ENCODE measurements around the gene COMT. TPM values are rescaled to one million over a fixed set of nuclear protein-coding genes. Genes with fewer than 3 reads are reported as not detected.
A peak's percentile ranks its signal among the peaks of the same experiment; 100 is the strongest.

Gene COMT
- total and polyA plus RNA-seq, 9 of the 15 experiments (the other 6 are each of a cell fraction or from before 2014, with no cell fraction given), result 12.5 to 351 (median 155) TPM

GRCh38 chr22:19904174-19904856 is 37.3 kb upstream of the COMT start:
- POLR2A ChIA-PET, result interaction anchor here (0.6 to 11.2 kb wide), 17 partner anchors 7 to 378 kb away, joined by 3 to 141 read pairs (median 3); no protein-coding TSS in a partner anchor
- CTCF ChIA-PET (ENCODE audit: low intra/inter-chr PET ratio), result no interaction called here
- DNase-seq (ENCODE audit: extremely low read depth in 1 of 4, low spot score in 3 of 4) (no peak), ATAC-seq (no peak), FAIRE-seq (no peak)
- Histone ChIP-seq H3K4me3 (no peak overlapping the region), H3K9ac (ENCODE audit: insufficient read depth in 1 of 2, low read depth in 2 of 2, low read length in 2 of 2) (peak overlapping the region in 1 of 2 experiments; percentile 64; a peak in 1 of 4 replicates), H3K27me3 (ENCODE audit: control insufficient read depth in 2 of 2, insufficient read depth in 2 of 2, low read length in 2 of 2) (no peaks in the 10 kb centered on the region), H4K20me1 (replicated peaks; ENCODE audit: control insufficient read depth, insufficient read depth, low read length) (peaks cover 6% of the 10 kb centered on the region; the same call in 1 of the 2 replicates), H2AFZ (ENCODE audit: low read depth, low read length) (no peak overlapping the region), H3K79me2 (ENCODE audit: control insufficient read depth, insufficient read depth, low read length) (no peaks in the 10 kb centered on the region), H3K27ac (ENCODE audit: extremely low read depth, low read depth, low read length) (no peak overlapping the region), H3K9me1 (ENCODE audit: control insufficient read depth, insufficient read depth, low read length) (no peaks in the 10 kb centered on the region), H3K9me3 (replicated peaks; ENCODE audit: control insufficient read depth, insufficient read depth, low read depth, low read length) (no peaks in the 10 kb centered on the region), H3K4me1 (replicated peaks in 1 of 2; ENCODE audit: control insufficient read depth in 2 of 2, insufficient read depth in 2 of 2, low read length in 2 of 2) (peaks cover 0 to 35% of the 10 kb centered on the region in 2 experiments; a peak in 2 of 5 replicates), H3K4me2 (ENCODE audit: insufficient read depth, low read length) (no peak overlapping the region), H3K36me3 (ENCODE audit: control insufficient read depth, insufficient read depth, low read length) (peaks cover 9% of the 10 kb centered on the region; the same call in 2 of the 3 replicates)
- BruUV-seq (replicated peaks), result no TSS peak
- WGBS (ENCODE audit: insufficient coverage, low coverage, missing lambda C conversion rate), result 74% methylated on average over 16 of the region's 16 CpGs
- intact Hi-C loops (cut with micrococcal nuclease) (no loop called here), in situ Hi-C loops (cut with MboI) (no loop called here)
- no peak for TF ChIP-seq ZBTB17 (CRISPR knock-in tag; IDR thresholded peaks at IDR 0.05)
- peak; percentile 65; the same call in 1 of the 2 replicates for TF ChIP-seq HIVEP1 (CRISPR knock-in tag; IDR thresholded peaks at IDR 0.05)
- TF ChIP-seq, protein P1, sequence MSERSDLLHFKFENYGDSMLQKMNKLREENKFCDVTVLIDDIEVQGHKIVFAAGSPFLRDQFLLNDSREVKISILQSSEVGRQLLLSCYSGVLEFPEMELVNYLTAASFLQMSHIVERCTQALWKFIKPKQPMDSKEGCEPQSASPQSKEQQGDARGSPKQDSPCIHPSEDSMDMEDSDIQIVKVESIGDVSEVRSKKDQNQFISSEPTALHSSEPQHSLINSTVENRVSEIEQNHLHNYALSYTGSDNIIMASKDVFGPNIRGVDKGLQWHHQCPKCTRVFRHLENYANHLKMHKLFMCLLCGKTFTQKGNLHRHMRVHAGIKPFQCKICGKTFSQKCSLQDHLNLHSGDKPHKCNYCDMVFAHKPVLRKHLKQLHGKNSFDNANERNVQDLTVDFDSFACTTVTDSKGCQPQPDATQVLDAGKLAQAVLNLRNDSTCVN (CRISPR knock-in tag; IDR thresholded peaks at IDR 0.05), result no peak
- no peak for TF ChIP-seq MYC (IDR thresholded peaks at IDR 0.05; ENCODE audit: low read depth, low read length)
- TF ChIP-seq MYC (CRISPR knock-in tag; IDR thresholded peaks at IDR 0.05; ENCODE audit: borderline replicate concordance, low read depth), result 0 out of 2 replicates have a peak, but pooled peaks have one; percentile 25
- TF ChIP-seq MAZ (CRISPR knock-in tag; conservative IDR thresholded peaks at IDR 0.05 in 1 of 2, IDR thresholded peaks at IDR 0.05 in 1 of 2), result no peak
- no peak for TF ChIP-seq CHD7 (IDR thresholded peaks at IDR 0.05; ENCODE audit: low read depth, low read length)
- no peak for TF ChIP-seq ZNF282 (CRISPR knock-in tag; IDR thresholded peaks at IDR 0.05)
- no peak for TF ChIP-seq ZNF140 (CRISPR knock-in tag; IDR thresholded peaks at IDR 0.05)
- TF ChIP-seq ARNT (IDR thresholded peaks at IDR 0.05), result no peak
